CD4-positive, alpha-beta T cell treated with Interleukin-17A for 4 hours (primary cell): ENCODE data around the gene NFATC2.
"Not testable (repeated sequence)": the region's sequence is repeated elsewhere in the genome, so short reads cannot be mapped to it uniquely, and the experiment has no call there.

Source experiments
- DNase-seq: peaks from one replicate; pipeline ENCODE4 v3.0.0-alpha.2; 2020; ENCODE audit warnings: mixed read lengths

The NFATC2 gene

DNA sequence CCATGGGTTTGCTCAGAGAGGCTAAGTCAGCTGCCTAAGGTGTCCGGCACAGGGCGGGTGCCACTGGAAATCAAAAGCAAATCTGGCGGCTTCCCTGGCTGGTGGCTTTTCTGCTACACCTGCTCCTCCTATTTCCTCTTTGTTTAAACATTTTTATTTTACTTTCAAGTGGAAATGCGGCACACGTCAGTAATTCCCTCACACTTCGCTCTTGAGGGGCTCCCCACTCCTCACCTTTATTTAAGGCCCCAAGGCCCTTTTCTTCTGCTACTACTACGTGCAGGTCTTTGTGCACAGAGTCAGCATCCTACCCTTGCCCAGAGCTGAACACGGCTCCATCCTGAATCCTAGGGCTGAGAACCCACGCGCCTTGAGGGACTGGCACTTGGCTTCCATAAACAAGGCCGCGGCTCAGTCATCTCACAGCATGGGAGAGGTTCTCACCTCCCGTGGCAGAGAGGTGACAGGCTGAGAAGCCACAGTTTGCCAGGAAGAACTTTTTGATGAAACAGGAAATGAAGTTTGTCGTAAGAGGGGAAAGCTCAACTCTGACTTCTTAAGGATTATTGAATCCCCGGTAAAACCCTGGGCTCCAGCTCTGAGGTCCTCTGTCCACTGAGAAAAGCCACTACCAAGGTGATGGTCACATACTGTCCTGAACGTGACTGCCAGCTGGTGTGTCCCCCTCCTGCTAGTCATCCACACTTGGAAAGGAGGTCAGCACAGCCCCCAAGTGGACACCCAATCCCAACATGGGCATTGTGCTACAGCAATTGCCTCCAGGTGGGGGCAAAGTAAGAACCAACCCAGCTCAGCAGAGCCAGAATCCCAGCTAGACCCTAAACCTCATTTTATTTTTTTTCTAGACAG, 48.0 kb downstream of the NFATC2 start:
- peak; percentile 56 for DNase-seq

DNA sequence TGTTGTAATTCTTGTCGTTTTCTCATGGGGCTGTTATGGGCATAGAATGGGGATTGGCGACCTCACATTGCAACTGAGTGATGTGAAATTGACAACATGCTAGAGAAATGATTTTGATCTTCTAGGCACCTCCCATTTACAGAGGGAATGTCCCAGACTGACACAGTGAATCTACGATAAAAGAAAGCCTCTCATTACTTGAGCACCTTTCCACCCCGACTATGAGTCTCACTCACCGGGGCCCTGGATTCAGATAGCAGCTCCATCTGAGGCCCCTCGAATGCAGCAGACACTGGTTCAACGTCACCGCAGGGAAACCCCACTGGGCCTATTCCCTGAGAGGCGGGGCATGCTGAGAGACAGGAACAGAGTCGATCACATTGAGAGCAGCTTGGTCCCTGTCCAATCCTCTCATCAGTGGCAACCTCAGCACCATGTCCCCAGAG, 49.1 kb downstream of the NFATC2 start:
- DNase-seq = no peak

- no peak for DNase-seq
These were observed 50.1 kb downstream of the NFATC2 start for GRCh38 chr20:51492167-51493092.

- no peak for DNase-seq
These were observed 51.1 kb downstream of the NFATC2 start for GRCh38 chr20:51491393-51491792.

DNA sequence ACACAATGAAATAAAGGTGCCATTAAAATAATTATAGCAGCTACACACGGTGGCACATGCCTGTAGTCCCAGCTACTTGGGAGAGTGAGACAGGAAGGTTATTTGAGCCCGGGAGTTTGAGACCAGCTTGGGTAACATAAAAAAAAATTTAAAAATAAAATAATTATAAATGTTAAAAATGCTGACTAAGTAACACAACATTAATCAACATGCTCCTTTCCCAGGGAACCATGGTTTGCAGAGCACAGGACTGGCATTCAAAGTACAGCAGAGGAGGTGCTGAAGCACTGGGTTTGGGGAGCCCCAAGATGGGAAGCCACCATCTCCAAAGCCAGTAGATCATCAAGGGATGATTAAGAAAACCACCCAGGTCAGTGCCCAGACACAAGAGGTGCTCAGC, 51.9 kb downstream of the NFATC2 start:
- DNase-seq = no peak

DNA sequence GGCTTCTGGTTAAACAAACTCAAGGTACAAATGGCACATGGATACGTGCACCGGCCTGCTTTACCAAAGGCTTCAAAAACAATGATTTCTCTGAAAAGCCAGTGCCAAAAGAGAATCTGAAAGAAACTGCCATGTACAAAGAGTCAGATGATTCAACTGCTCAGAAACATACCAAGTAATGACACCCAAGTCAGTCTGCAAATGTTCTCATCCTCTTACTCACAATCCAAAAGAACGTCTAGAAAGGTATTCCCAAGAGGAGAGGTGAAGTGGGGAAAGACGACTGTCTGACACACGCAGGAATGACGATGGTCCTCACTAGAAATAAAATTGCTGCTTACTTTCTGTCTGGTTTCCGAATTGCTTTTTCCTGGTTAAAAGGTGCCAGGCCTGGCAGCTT, 52.9 kb downstream of the NFATC2 start:
- no peak for DNase-seq

DNA sequence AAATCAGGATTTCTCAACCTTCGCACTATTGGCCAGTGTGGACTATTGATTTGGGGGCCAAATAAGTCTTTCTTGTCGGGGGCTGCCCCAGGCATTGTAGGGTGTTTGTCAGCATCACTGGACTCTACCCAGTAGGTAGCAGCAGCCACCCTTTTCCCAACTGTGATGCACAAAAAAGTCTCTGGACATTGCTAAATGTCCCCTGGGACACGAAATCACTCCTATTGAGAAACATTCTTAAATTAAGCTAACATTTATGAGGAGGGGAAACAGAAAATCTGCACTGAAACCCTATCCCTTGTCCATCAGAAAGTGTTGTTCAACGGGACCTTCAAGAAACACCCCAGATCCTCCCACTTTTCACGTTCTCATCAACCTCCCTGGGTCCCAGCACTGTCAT, 54.2 kb downstream of the NFATC2 start:
- no peak for DNase-seq

DNA sequence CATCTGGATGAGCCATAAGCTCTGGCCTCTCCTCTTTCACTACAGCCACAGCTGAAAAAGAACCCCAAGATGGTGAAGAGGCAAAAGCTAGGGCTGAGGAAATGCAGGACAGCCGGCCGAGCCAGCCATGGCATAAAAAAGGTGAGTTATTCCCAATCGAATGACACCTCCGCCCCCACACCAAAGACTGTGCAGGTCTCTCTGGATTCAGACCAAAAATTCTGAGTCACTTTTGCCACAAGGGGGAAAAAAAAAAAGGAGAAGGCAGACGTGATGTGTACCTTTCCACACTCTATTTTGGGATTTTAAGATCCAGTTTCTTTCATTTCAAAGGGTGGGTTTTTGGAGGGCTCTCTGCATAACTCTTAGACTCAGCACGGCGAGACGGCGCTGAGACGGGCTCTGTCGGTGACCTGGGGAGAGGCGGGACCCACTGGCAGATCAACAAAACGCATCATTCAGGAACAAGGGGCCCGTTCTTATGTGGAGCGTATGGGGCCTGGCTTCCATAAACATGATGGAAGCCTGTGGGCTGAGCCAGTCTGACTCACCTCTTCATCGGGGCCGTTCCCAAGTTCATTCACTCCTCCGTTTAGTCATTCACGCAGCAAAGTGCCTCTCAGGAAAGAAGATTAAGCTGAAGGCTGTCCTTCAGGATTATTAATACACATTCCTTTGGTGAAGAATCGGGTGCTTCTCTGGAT, 54.8 kb downstream of the NFATC2 start:
- DNase-seq = no peak

DNA sequence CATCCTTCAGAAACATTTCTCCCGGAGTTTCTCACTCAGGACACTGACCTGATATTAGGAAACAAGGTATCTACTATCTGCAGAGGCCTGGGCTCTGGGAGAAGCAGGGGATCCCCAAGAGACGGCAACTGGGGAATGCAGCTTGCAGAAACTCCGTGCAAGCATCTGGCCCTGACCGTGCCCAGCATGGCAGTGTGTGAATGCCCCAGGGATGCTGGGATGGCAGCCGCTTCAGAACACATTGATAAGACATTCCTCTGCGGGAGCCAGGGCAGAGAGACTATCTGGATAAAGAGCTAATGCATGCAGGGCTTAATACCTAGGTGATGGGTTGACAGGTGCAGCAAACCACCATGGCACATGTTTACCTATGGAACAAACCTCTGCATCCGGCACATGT, 55.4 kb downstream of the NFATC2 start:
- no peak for DNase-seq

DNA sequence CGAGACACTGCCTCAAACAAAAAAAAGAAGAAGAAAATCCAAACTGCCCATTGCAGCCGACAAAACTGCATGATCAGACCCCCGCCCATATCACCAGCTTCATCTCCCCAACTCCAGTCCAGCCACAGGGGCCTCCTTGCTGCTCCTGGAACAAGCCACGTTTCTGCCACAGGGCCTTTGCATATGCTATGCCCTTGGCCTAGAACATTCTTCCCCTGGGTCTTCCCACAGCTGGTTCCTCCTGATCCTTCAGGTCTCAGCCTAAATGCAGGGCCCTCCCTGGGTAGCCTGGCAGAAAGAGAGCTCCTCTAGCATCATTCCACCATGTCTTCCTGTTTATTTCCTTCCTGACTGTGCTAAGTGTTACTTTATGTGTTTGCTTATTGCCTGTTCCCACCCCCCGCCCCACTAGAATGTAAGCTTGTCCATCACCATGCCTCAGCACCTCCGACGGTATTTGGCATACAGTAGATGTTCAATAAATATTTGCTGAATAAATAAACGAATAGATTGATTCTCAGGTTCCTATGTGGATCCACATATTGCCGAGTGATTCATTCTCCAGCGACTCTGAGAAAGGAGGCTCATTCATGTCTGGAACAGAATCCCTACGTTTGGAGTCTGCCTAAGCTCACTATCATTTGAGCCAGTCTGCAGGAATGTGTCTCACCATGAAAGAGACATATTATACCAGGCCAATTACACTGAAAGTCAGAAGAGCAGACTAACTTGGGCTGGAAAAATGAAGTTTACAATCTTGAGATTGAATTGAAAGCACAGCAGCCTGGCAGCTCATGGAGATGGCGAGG, 56.1 kb downstream of the NFATC2 start:
- no peak for DNase-seq

DNA sequence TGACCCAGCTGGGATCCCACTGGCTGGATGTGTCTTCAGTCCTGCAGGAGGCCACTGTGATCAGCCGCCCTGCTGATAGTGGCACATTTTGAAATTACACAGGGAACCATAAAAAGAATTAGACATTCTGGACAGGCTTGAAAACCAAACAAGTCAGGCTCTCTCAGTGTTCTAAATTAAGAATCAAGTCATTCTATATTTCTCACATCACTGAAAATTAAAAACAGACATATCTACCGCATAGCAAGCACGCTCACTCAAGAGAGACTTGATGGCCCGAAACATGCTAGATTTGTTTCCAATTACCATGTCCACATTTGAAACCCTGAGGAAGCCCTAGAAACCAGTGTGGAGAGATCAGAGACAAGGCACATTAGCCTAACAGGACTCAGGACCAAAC, 57.7 kb downstream of the NFATC2 start:
- no peak for DNase-seq

DNA sequence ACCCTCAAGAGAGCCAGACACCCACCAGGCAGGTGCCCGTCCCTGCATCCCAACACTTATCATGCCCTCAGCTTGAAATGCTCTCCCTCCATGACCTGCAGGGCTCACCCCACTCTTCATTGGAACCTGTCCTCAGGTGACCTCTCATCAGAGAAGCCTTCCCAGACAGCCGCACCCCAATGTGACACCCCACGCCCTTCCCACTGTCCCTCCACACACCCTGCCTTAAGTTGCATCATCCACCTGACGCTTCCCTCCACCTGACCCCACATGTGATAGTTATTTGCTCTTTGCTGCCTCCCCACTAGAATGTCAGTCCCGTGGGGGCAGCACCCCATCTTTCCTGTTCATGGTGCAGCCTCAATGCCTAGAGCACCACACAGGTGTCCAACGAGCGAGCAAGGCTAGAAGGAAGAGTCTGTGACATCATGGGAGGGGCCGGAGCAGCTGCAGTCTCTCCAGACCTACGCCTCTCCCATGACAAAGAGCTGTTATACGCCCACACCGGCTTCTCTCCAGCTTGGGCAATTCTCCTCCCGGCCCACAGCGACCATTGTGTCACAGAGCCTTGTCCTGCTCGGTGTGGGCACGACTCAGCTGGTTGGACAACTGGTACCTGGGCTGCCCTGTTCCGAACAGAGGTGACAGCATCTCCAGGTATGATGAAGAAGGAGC, 58.2 kb downstream of the NFATC2 start:
- no peak for DNase-seq

DNA sequence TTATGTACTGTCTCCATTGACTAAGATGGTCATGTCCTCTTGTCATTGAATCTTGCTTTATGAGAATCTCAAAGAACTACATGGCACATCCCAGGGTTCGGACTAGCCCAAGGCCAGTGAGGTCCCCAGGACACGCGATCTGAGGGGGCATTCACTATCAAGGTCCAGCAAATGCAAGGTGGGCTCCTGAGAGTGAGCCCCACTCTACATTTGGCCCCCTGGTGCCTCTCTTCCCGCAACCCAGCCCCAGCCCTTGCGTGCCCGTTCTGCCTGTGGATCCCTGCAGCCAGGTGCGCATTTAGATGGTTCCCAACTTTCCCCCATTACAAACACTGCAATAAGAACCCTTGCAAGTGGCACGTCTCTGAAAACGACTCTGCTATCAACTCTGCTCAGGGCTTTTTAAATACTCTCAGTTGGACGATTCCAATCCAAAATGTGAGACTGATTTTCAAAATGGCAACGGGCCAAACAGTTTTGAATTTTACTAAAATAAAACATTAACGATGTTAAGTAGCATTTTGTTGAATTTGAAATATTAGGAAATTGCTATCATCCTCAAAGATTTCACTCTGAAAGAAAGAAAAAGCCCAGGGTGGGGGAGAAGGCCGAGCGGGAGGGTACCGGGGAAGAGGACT, 59.6 kb downstream of the NFATC2 start:
- DNase-seq = no peak

- DNase-seq = peak; percentile 56
These were observed 61.1 kb downstream of the NFATC2 start for GRCh38 chr20:51481341-51481914.

- DNase-seq = no peak
These were observed 61.8 kb downstream of the NFATC2 start for GRCh38 chr20:51480507-51481270.

DNA sequence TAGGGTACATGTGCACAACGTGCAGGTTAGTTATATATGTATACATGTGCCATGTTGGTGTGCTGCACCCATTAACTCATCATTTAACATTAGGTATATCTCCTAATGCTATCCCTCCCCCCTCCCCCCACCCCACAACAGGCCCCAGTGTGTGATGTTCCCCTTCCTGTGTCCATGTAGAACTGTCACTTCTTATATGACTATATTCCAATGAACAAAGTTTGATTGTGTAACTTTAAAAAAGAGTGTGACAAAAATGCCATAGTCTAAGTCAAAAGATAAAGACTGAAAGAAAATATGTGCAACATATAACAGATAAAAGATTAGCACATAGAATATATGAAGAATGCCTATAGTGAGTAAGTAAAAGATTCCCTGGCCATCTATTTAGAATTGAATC, 66.4 kb downstream of the NFATC2 start:
- DNase-seq = not testable (repeated sequence)

- no peak for DNase-seq
These were observed 68.7 kb downstream of the NFATC2 start for GRCh38 chr20:51473771-51474170.

DNA sequence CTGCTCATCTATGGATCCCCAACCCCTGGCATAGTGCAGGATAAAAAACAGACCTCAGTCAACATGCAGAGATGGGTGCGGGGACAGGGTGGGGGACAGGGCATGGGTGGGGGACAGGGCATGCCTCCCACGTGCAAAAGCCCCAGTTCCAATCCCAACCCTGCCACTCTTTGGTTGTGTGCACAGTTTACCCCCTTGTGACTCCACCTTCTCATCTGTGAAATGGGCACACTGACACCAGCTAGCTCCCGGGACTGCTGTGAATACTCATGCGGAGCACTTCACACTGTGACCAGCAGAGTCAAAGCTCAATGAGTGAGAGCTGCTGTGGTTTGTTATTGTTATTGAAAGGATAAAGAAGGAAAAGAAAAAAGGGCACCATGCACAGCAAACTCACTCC, 69.3 kb downstream of the NFATC2 start:
- DNase-seq = no peak

DNA sequence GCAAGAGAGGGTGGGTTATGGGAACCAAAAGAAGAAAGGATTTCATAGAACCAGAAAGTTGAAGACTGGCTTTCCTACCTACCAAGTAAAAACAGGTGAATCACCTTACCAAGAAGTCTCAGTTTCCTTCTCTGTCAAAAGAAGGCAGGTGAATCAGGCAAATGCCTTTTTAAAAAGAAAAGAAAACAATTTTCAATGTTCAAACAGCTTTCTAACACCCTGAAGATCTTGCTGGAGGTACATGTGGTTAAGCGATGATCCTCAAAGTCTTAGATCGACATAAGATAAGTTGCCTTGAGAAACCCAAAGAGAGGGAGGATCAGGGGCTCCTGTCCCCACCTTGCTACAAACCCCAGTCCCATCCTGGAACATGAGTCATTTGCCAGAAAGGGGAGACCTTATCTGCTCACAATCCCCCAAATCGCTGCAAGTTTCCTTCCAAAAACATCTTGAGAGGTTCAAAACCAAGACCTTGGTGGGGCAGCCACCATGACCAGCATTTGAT, 71.6 kb downstream of the NFATC2 start:
- peak; percentile 38 for DNase-seq

DNA sequence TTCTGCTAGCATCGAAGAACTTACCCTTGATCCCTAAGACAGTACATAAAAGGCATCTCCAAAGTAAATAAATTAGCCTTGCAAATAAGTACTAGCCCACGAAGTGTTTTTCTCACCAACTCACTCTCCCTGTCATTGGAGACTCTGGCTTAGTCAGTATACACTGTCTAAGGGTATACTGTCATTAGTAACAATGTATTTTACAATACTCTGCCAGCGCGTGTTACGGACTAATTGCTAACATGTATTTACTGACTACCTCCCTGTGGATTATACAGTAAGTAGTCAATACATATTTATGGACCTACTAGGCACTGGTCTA, 72.1 kb downstream of the NFATC2 start:
- no peak for DNase-seq
